ENCODE data around the gene PRPH. TPM values are rescaled to one million over a fixed set of nuclear protein-coding genes. Genes with fewer than 3 reads are reported as not detected.

PRPH gene
- total and polyA plus RNA-seq, 10 of the 15 experiments (the other 5 are each of a cell fraction or from before 2014, with no cell fraction given) = 0.09 to 0.45 (median 0.19) TPM; not detected in 3

DNA sequence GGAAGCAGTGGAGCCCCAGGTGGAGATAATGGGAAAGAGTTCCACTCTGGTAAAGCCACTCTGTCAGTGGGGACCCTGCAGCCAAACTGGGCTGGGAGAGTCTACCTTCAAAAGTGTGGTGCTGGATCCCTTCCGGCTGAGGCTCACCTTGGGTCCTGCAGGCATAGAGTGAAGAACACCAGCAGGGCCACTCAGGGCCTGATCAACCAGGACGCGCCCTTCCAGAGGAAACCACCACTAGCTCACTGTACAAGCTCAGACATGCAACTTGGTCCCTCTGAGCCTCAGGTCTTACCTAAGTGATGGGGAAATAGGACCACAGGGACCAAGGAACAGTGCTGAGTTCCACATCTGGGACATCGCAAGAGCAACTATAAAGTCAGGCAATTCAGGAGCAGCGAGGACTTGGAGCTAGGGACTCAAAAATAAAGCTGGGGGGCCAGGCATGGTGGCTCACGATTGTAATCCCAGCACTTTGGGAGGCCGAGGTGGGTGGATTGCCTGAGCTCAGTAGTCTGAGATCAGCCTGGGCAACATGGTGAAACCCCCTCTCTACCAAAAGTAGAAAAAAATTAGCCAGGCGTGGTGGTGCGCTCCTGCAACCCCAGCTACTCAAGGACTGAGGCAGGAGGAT lies 5.9 kb upstream of the PRPH start:
- RAD21 ChIA-PET (ENCODE audit: unreplicated experiment) = interaction anchor here (0.6 to 4.4 kb wide), 13 partner anchors 8 to 291 kb away, joined by 3 to 54 read pairs (median 5); partner anchors contain the start of gene DNAJC22
- CTCF ChIA-PET = interaction anchor here (0.7 to 16.2 kb wide), 43 partner anchors 9 to 315 kb away, joined by 3 to 231 read pairs (median 5); partner anchors contain the start of genes C1QL4, DNAJC22 and TROAP

DNA sequence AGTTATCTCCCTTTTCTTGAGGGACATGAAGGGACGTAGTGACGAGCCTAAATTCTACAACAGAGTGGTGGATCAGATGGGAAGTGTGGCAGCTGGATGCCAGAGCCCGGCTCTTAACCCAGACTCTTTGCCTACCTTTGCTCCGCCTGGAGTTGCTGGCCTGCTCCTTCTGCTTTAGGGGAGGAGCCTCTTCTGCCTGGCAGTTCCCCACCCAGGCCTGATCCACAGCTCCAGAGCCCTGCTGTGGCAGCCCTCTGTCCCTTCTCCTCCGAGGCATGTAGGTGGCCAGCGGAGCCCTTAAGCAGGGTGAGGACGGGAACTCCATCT lies 2.3 kb upstream of the PRPH start:
- H3K36me3 ChIP-seq (ENCODE audit: control insufficient read depth in 2 of 2, insufficient read depth in 2 of 2, low read length in 1 of 2) = no peaks in the 10 kb centered on the region
- no peaks in the 10 kb centered on the region for H3K9me3 ChIP-seq (replicated peaks; ENCODE audit: control insufficient read depth, insufficient read depth, low read length)
- H2AFZ ChIP-seq (ENCODE audit: control insufficient read depth, low read depth, low read length) = no peak overlapping the region
- peaks cover 18 to 19% of the 10 kb centered on the region in 2 experiments for H3K27me3 ChIP-seq (replicated peaks in 1 of 2; ENCODE audit: control insufficient read depth in 2 of 2, insufficient read depth in 2 of 2, low read length in 1 of 2)
- no peaks in the 10 kb centered on the region for H3K79me2 ChIP-seq (ENCODE audit: control insufficient read depth, insufficient read depth, low read length)
- H3K4me2 ChIP-seq (ENCODE audit: control insufficient read depth, insufficient read depth) = no peak overlapping the region
- no peak overlapping the region for H3K27ac ChIP-seq (ENCODE audit: control insufficient read depth, insufficient read depth)
- no peaks in the 10 kb centered on the region for H4K20me1 ChIP-seq (ENCODE audit: control insufficient read depth, insufficient read depth)
- in situ Hi-C loops (cut with MboI) = no loop called here
- TF ChIP-seq TCF7 (IDR thresholded peaks at IDR 0.05; ENCODE audit: borderline replicate concordance) (no peak), IKZF2 (IDR thresholded peaks at IDR 0.05) (no peak), CREM (IDR thresholded peaks at IDR 0.05; ENCODE audit: low read depth) (no peak), NFXL1 (IDR thresholded peaks at IDR 0.05; ENCODE audit: borderline replicate concordance) (no peak), BCL11A (IDR thresholded peaks at IDR 0.05; ENCODE audit: low read depth, low read length) (no peak), CBFB (IDR thresholded peaks at IDR 0.05; ENCODE audit: low read depth) (no peak), MEF2A (IDR thresholded peaks at IDR 0.05; ENCODE audit: insufficient read depth, low read depth, low read length) (no peak), SREBF1 (IDR thresholded peaks at IDR 0.05; ENCODE audit: low read length) (no peak)
- TF ChIP-seq, protein P1, sequence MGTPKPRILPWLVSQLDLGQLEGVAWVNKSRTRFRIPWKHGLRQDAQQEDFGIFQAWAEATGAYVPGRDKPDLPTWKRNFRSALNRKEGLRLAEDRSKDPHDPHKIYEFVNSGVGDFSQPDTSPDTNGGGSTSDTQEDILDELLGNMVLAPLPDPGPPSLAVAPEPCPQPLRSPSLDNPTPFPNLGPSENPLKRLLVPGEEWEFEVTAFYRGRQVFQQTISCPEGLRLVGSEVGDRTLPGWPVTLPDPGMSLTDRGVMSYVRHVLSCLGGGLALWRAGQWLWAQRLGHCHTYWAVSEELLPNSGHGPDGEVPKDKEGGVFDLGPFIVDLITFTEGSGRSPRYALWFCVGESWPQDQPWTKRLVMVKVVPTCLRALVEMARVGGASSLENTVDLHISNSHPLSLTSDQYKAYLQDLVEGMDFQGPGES (IDR thresholded peaks at IDR 0.05) = no peak
- intact Hi-C loops (cut with micrococcal nuclease; ENCODE audit: unreplicated experiment) = no loop called here
- no peak for ATAC-seq
- SMC1A ChIA-PET (ENCODE audit: uncharacterized antibody, unreplicated experiment) = no interaction called here
- FAIRE-seq = no peak
- 36% methylated on average over 7 of the region's 7 CpGs for WGBS (ENCODE audit: insufficient coverage, insufficient replicate concordance, low lambda C conversion rate, missing lambda C conversion rate)
- RAD21 ChIA-PET (ENCODE audit: unreplicated experiment) = interaction anchor here (0.6 to 2.4 kb wide), 3 partner anchors 10 to 54 kb away, joined by 3 to 6 read pairs (median 4); partner anchors contain the start of gene DNAJC22
- H3K4me1 ChIP-seq (ENCODE audit: control insufficient read depth, insufficient read depth, low read length) = peaks cover 8% of the 10 kb centered on the region
- H3K4me3 ChIP-seq = no peak overlapping the region
- CTCF ChIA-PET = interaction anchor here (0.6 to 16.2 kb wide), 9 partner anchors 11 to 276 kb away, joined by 3 to 231 read pairs (median 5); partner anchors contain the start of genes DNAJC22 and TROAP
- H3K9ac ChIP-seq (ENCODE audit: control insufficient read depth, insufficient read depth, low read length) = no peak overlapping the region
- no TSS peak for BruUV-seq (replicated peaks)
- DNase-seq (ENCODE audit: low read depth, low spot score) = no peak
- POLR2A ChIA-PET = no interaction called here

More for the DNA sequence above, 5.9 kb upstream of the PRPH start:
- H2AFZ ChIP-seq (ENCODE audit: control insufficient read depth, low read depth, low read length) = no peak overlapping the region
- no peak for FAIRE-seq
- no peaks in the 10 kb centered on the region for H3K36me3 ChIP-seq (ENCODE audit: control insufficient read depth in 2 of 2, insufficient read depth in 2 of 2, low read length in 1 of 2)
- no peak overlapping the region for H3K4me3 ChIP-seq
- H3K4me2 ChIP-seq (ENCODE audit: control insufficient read depth, insufficient read depth) = no peak overlapping the region
- TF ChIP-seq HDAC6 (IDR thresholded peaks at IDR 0.05; ENCODE audit: unreplicated experiment) (no peak), SMAD5 (IDR thresholded peaks at IDR 0.05; ENCODE audit: low read depth) (no peak), CBX5 (IDR thresholded peaks at IDR 0.05; ENCODE audit: low read depth) (no peak)
- no peak overlapping the region for H3K9ac ChIP-seq (ENCODE audit: control insufficient read depth, insufficient read depth, low read length)
- peak; percentile 44 for ATAC-seq
- H3K4me1 ChIP-seq (ENCODE audit: control insufficient read depth, insufficient read depth, low read length) = no peaks in the 10 kb centered on the region
- in situ Hi-C loops (cut with MboI) (loop anchor here (5.0 kb wide), 1 partner anchor 48 kb away; the partner anchor contains the start of gene C1QL4), intact Hi-C loops (cut with micrococcal nuclease; ENCODE audit: unreplicated experiment) (loop anchor here (1.0 kb wide), 3 partner anchors 53 to 225 kb away; no protein-coding TSS in a partner anchor)
- no TSS peak for BruUV-seq (replicated peaks)
- peaks cover 0 to 3% of the 10 kb centered on the region in 2 experiments; a peak in 2 of 4 replicates for H3K27me3 ChIP-seq (replicated peaks in 1 of 2; ENCODE audit: control insufficient read depth in 2 of 2, insufficient read depth in 2 of 2, low read length in 1 of 2)
- no peak for DNase-seq (ENCODE audit: low read depth, low spot score)
- SMC1A ChIA-PET (ENCODE audit: uncharacterized antibody, unreplicated experiment) = interaction anchor here (0.9 to 4.6 kb wide), 17 partner anchors 9 to 292 kb away, joined by 3 to 46 read pairs (median 6); partner anchors contain the start of genes DNAJC22 and TROAP
- 27% methylated on average over 9 of the region's 9 CpGs for WGBS (ENCODE audit: insufficient coverage, insufficient replicate concordance, low lambda C conversion rate, missing lambda C conversion rate)
- H3K79me2 ChIP-seq (ENCODE audit: control insufficient read depth, insufficient read depth, low read length) = no peaks in the 10 kb centered on the region
- no peaks in the 10 kb centered on the region for H3K9me3 ChIP-seq (replicated peaks; ENCODE audit: control insufficient read depth, insufficient read depth, low read length)
- POLR2A ChIA-PET = interaction anchor here (0.9 to 1.2 kb wide), 2 partner anchors 23 to 54 kb away, joined by 3 read pairs; no protein-coding TSS in a partner anchor
- H3K27ac ChIP-seq (ENCODE audit: control insufficient read depth, insufficient read depth) = no peak overlapping the region
- H4K20me1 ChIP-seq (ENCODE audit: control insufficient read depth, insufficient read depth) = no peaks in the 10 kb centered on the region
